ENCODE results near the gene PET117. TPM values are rescaled to one million over a fixed set of nuclear protein-coding genes. Genes with fewer than 3 reads are reported as not detected.

PET117 gene, protein sequence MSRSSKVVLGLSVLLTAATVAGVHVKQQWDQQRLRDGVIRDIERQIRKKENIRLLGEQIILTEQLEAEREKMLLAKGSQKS
- 23.0 and 34.4 TPM in 2 replicates for total RNA-seq (2014; rRNA removed; shearing (Covaris generic))

DNA sequence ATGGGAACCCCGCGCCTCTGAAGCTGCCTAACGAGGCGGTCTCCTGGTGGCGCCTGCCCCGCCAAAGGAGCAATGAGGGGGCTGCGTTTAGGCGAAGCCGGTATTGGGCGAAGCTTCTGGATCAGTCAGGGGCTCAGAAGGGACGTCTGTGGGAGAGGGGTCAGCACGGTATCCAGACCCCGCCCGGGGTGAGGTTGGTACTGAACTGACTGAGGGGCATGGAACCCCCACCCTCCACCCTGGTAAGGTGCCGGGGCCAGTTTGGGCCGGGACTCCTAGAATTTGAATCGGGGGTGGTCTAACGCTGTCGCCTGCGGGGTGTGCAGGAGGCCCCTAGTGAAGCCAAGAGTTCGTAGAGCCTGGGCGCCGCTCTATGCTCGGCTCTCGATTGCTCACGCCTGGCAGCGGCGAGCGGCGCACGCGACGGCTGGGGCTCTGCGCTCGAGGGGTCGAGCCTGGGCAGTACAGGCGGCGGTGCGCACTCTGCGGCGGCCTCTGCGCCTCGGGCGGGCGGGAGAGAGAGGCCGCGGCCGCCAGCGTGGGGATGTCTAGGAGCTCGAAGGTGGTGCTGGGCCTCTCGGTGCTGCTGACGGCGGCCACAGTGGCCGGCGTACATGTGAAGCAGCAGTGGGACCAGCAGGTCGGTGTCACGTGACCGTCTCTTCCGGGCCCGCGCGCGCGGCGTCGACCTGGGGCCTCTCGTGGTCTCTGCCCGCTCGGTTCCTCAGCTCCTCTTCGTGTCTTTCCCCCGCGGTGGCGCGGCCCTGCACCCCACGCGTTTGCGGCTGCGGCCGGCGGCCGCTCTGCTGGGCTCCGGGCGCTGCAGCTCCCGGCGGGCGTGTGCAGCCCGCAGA, at the start of gene PET117, which contains the start of gene KAT14:
TSS of gene PET117 (plus strand) at position 452 of the 854 bp plus-strand sequence. CDS start at position 545, 93 bp downstream.
TSS of gene KAT14 (plus strand) at position 452 of the 854 bp plus-strand sequence. CDS start 4,798 bp downstream, outside the sequence.

Small RNA genes lying within 50 kb of the gene (small RNA-seq; reads per million reads assigned to genes)
- gene RF00019 (not detected), gene RNU7-137P (not detected)

Other genes starting within 250 kb of the PET117 start
- 221 and 236 TPM in 2 replicates for gene SNX5, start 169.1 kb upstream of the PET117 start, total RNA-seq (2014; rRNA removed; shearing (Covaris generic))
- 17.9 and 19.8 TPM in 2 replicates for gene MGME1, start 168.8 kb upstream of the PET117 start, total RNA-seq (2014; rRNA removed; shearing (Covaris generic))
- gene OVOL2, start 79.9 kb upstream of the PET117 start, total RNA-seq (2014; rRNA removed; shearing (Covaris generic)) = 0.37 and 0.72 TPM in 2 replicates
- 12.8 and 14.7 TPM in 2 replicates for gene KAT14, start within 50 bp of the PET117 start, total RNA-seq (2014; rRNA removed; shearing (Covaris generic))
- gene ZNF133, start 150.7 kb downstream of the PET117 start, total RNA-seq (2014; rRNA removed; shearing (Covaris generic)) = 12.4 and 14.1 TPM in 2 replicates

All from A375 (cell line).